GM19023 (cell line): ENCODE measurements around the gene MYH11.

Experiments
- ATAC-seq: cut with Tn5 transposase; IDR thresholded peaks from one replicate; pipeline ENCODE4 v1.9.1; 2021; ENCODE audit warnings: mild to moderate bottlenecking, moderate library complexity; ENCODE audit not compliant: unreplicated experiment

MYH11 gene

GRCh38 chr16:15779664-15780351 is 77.0 kb downstream of the MYH11 start:
- ATAC-seq, result no peak

- ATAC-seq, result no peak
These were observed 77.7 kb downstream of the MYH11 start for GRCh38 chr16:15778999-15779614.

GRCh38 chr16:15778204-15778743 is 78.6 kb downstream of the MYH11 start:
- no peak for ATAC-seq

GRCh38 chr16:15777533-15778203 is 79.2 kb downstream of the MYH11 start:
- ATAC-seq, result no peak

- no peak for ATAC-seq
These were observed 80.3 kb downstream of the MYH11 start for GRCh38 chr16:15776572-15776971.

- no peak for ATAC-seq
These were observed 81.0 kb downstream of the MYH11 start for GRCh38 chr16:15775663-15776304.

GRCh38 chr16:15775209-15775608 is 81.6 kb downstream of the MYH11 start:
- ATAC-seq, result no peak

- ATAC-seq, result no peak
These were observed 82.9 kb downstream of the MYH11 start for GRCh38 chr16:15773968-15774367.

- ATAC-seq, result no peak
These were observed 84.1 kb downstream of the MYH11 start for GRCh38 chr16:15772579-15773293.

- no peak for ATAC-seq
These were observed 85.1 kb downstream of the MYH11 start for GRCh38 chr16:15771694-15772093.

GRCh38 chr16:15770512-15770911 is 86.3 kb downstream of the MYH11 start:
- ATAC-seq, result no peak

- ATAC-seq, result no peak
These were observed 86.7 kb downstream of the MYH11 start for GRCh38 chr16:15770107-15770506.

- ATAC-seq, result no peak
These were observed 87.6 kb downstream of the MYH11 start for GRCh38 chr16:15769239-15769638.

GRCh38 chr16:15768201-15768600 is 88.6 kb downstream of the MYH11 start:
- no peak for ATAC-seq

- no peak for ATAC-seq
These were observed 89.9 kb downstream of the MYH11 start for GRCh38 chr16:15766918-15767317.

- no peak for ATAC-seq
These were observed 90.9 kb downstream of the MYH11 start for GRCh38 chr16:15765880-15766279.

GRCh38 chr16:15765116-15765515 is 91.7 kb downstream of the MYH11 start:
- no peak for ATAC-seq

- ATAC-seq, result no peak
These were observed 92.7 kb downstream of the MYH11 start for GRCh38 chr16:15764112-15764511.

GRCh38 chr16:15760129-15760528 is 96.7 kb downstream of the MYH11 start:
- no peak for ATAC-seq

GRCh38 chr16:15759070-15759469 is 97.8 kb downstream of the MYH11 start:
- no peak for ATAC-seq
